Endothelial cell of umbilical vein (primary cell): Measurements from ENCODE around the gene HOXA10. TPM values are rescaled to one million over a fixed set of nuclear protein-coding genes. Genes with fewer than 3 reads are reported as not detected.

ENCODE experiments used
- BruUV-seq: library from RNA; stranded (reverse); fragments of 400-500 nt; replicated peaks from 2 replicates; lab custom pipeline; 2021; lab: Mats Ljungman, UMichigan
- CTCF ChIA-PET: fragments of 300-600, 350-600 bp; sonication (Branson Sonifier 250); formaldehyde crosslinking; loops from one replicate; lab custom pipeline; 2021; ENCODE audit warnings: antibody characterized with exemption, inconsistent platforms; lab: Charles Lee
- POLR2A ChIA-PET: fragments of 300-600, 350-600 bp; sonication (Branson Sonifier 250); formaldehyde crosslinking; loops from one replicate; lab custom pipeline; 2021; ENCODE audit warnings: antibody characterized with exemption, inconsistent platforms; lab: Charles Lee
- DNase-seq: peaks from one replicate; pipeline ENCODE4 v3.0.0-alpha.2; 2011; ENCODE audit warnings: low read depth, low spot score
- FAIRE-seq: peaks from 2 replicates; lab custom pipeline; 2011; peaks lifted over from hg19 to GRCh38; lab: Jason Lieb, UNC
- H2AFZ ChIP-seq: 2 replicates; pipeline ENCODE4 v1.6.0; 2012; ENCODE audit warnings: low read depth, low read length, control low read depth, inconsistent platforms
- H3K27ac ChIP-seq: 2 replicates; pipeline ENCODE4 v1.5.1; 2011; ENCODE audit warnings: low read depth, mild to moderate bottlenecking, control low read depth, low read length, moderate library complexity; ENCODE audit not compliant: insufficient read depth
- H3K27me3 ChIP-seq, 2 experiments: 2 replicates each; pipeline versions ENCODE4 v1.6.0 to v1.6.1; 2011; ENCODE audit warnings: low read length in 2 of 2, mixed read lengths in 1 of 2; ENCODE audit not compliant: control insufficient read depth in 2 of 2, insufficient read depth in 2 of 2
- H3K36me3 ChIP-seq, 2 experiments: 2 replicates in 1 of 2; 3 replicates in 1 of 2; pipeline ENCODE4 v1.5.1; 2011; ENCODE audit warnings: low read length in 2 of 2, mild to moderate bottlenecking in 1 of 2, moderate library complexity in 1 of 2; ENCODE audit not compliant: control insufficient read depth in 2 of 2, insufficient read depth in 2 of 2; ENCODE audit errors: extremely low read depth in 1 of 2
- H3K4me1 ChIP-seq: 3 replicates; pipeline ENCODE4 v1.5.1; 2011; ENCODE audit warnings: mild to moderate bottlenecking, low read length; ENCODE audit not compliant: control insufficient read depth, insufficient read depth; ENCODE audit errors: extremely low read depth
- H3K4me2 ChIP-seq: 2 replicates; pipeline ENCODE4 v1.6.1; 2011; ENCODE audit warnings: low read length, control low read depth, mixed read lengths; ENCODE audit not compliant: insufficient read depth
- H3K4me3 ChIP-seq, 3 experiments: fragments of 200-600 bp in 1 of 3; sonication (generic), shearing (Covaris generic) in 1 of 3; replicated peaks in 1 of 3; 2 replicates each; pipeline ENCODE4 v1.5.1; 2011 to 2016; ENCODE audit warnings: control low read depth in 3 of 3, low read length in 3 of 3, mild to moderate bottlenecking in 2 of 3, inconsistent platforms in 1 of 3, low read depth in 1 of 3, moderate library complexity in 1 of 3; ENCODE audit not compliant: insufficient read depth in 1 of 3
- H3K79me2 ChIP-seq: 2 replicates; pipeline ENCODE4 v1.6.0; 2012; ENCODE audit warnings: low read length, inconsistent platforms; ENCODE audit not compliant: control insufficient read depth, insufficient read depth
- H3K9ac ChIP-seq: replicated peaks from 2 replicates; pipeline ENCODE3; 2011; ENCODE audit warnings: low read length, control low read depth; ENCODE audit not compliant: insufficient read depth; ENCODE audit errors: extremely low read depth
- H3K9me1 ChIP-seq: replicated peaks from 3 replicates; pipeline ENCODE4 v1.6.0; 2011; ENCODE audit warnings: mild to moderate bottlenecking, low read length; ENCODE audit not compliant: control insufficient read depth, insufficient read depth; ENCODE audit errors: extremely low read depth
- H3K9me3 ChIP-seq: replicated peaks from 2 replicates; pipeline ENCODE4 v1.5.1; 2012; ENCODE audit warnings: low read length, inconsistent platforms; ENCODE audit not compliant: control insufficient read depth, insufficient read depth
- H4K20me1 ChIP-seq: replicated peaks from 2 replicates; pipeline ENCODE3; 2011; ENCODE audit warnings: mild to moderate bottlenecking, low read length; ENCODE audit not compliant: control insufficient read depth, insufficient read depth; ENCODE audit errors: extremely low read depth
- EZH2 ChIP-seq: IDR thresholded peaks from 2 replicates; pipeline ENCODE4 v1.6.1; 2012; ENCODE audit warnings: borderline replicate concordance, low read depth, mild to moderate bottlenecking, moderate library complexity, low read length, inconsistent platforms; ENCODE audit not compliant: severe bottlenecking
- FOS ChIP-seq: IDR thresholded peaks from 2 replicates; pipeline ENCODE4 v1.6.1; 2011; ENCODE audit warnings: mild to moderate bottlenecking, low read length, moderate library complexity, borderline replicate concordance; ENCODE audit not compliant: insufficient read depth
- GATA2 ChIP-seq: IDR thresholded peaks from 2 replicates; pipeline ENCODE4 v1.7.0; 2011; ENCODE audit warnings: low read depth, mild to moderate bottlenecking, moderate library complexity, mixed read lengths, low read length; ENCODE audit not compliant: insufficient read length, insufficient read depth
- JUN ChIP-seq: IDR thresholded peaks from 2 replicates; pipeline ENCODE4 v1.6.1; 2011; ENCODE audit warnings: borderline replicate concordance, low read depth; ENCODE audit not compliant: insufficient read length, insufficient read depth
- MYC ChIP-seq: IDR thresholded peaks from one replicate; pipeline ENCODE4 v1.6.1; 2011; ENCODE audit warnings: mild to moderate bottlenecking, low read depth, low read length
- POLR2A ChIP-seq: IDR thresholded peaks from 2 replicates; pipeline ENCODE4 v1.6.1; 2012; ENCODE audit warnings: low read depth, mild to moderate bottlenecking, control low read depth, low read length
- POLR2AphosphoS5 ChIP-seq: IDR thresholded peaks from 2 replicates; pipeline ENCODE4 v1.6.1; 2012; ENCODE audit warnings: low read depth, mild to moderate bottlenecking, control low read depth, low read length, moderate library complexity; ENCODE audit not compliant: insufficient read depth
- dilution Hi-C: fragments of 300-500 bp; cut with MboI; formaldehyde crosslinking; loops from one replicate; pipeline ENCODE4 v1.15.0; 2019; ENCODE audit warnings: low sequenced_read_pairs; ENCODE audit not compliant: extremely low pct_ligation_motif_present
- intact Hi-C: fragments of 100-400 bp; cut with micrococcal nuclease; formaldehyde crosslinking; loops from one replicate; pipeline ENCODE4 v1.10.0; 2022
- polyA plus RNA-seq, 4 experiments: library from polyadenylated mRNA; depleted of rRNA in 3 of 4; stranded (reverse) in 3 of 4; unstranded in 1 of 4; fragments of >200 nt; gene quantifications; 2 replicates each; pipeline versions ENCODE4 v1.2.1 to v1.2.3, GENCODE V29; 2011 to 2012; ENCODE audit warnings: missing spikeins in 1 of 4
- total RNA-seq: library from RNA; stranded (reverse); gene quantifications from 2 replicates; pipeline ENCODE4 v1.2.3, GENCODE V29; 2021
- TF ChIP-seq, protein P1 (sequence below): IDR thresholded peaks from 2 replicates; pipeline ENCODE4 v1.6.1; 2011; ENCODE audit not compliant: insufficient read depth, insufficient read length
- TF ChIP-seq, protein P2 (sequence below), 2 donors: IDR thresholded peaks; 1 replicate in 1 of 2; 2 replicates in 1 of 2; pipeline ENCODE4 v1.5.1; 2011; ENCODE audit warnings: low read length in 2 of 2, mild to moderate bottlenecking in 2 of 2, moderate library complexity in 2 of 2, control low read depth in 1 of 2, inconsistent platforms in 1 of 2, low read depth in 1 of 2; ENCODE audit not compliant: insufficient read depth in 1 of 2; ENCODE audit errors: extremely low read depth in 1 of 2

Gene HOXA10
- total and polyA plus RNA-seq, 2 donors (not counting 3 experiments of a cell fraction or from before 2014, with no cell fraction given), result 24.4 to 30.3 TPM

- peak; percentile 72 for DNase-seq
- Histone ChIP-seq H2AFZ (peak overlapping the region; percentile 17), H3K36me3 (peaks cover 3 to 4% of the 10 kb centered on the region in 2 experiments), H3K4me2 (peak overlapping the region; percentile 74), H3K4me3 (peak overlapping the region in 2 of 3 experiments; percentile 30 to 32), H3K9me1 (no peaks in the 10 kb centered on the region), H3K27me3 (no peaks in the 10 kb centered on the region), H4K20me1 (no peaks in the 10 kb centered on the region), H3K27ac (peak overlapping the region; percentile 69), H3K9me3 (no peaks in the 10 kb centered on the region), H3K9ac (peak overlapping the region; percentile 78), H3K4me1 (peaks cover 61% of the 10 kb centered on the region), H3K79me2 (peaks cover 78% of the 10 kb centered on the region)
- peak; percentile 35 for FAIRE-seq
- no TSS peak for BruUV-seq
- ChIA-PET CTCF (interaction anchor here (0.7 to 4.1 kb wide), 22 partner anchors 7 to 1266 kb away, joined by 3 to 48 read pairs (median 4); partner anchors contain the start of genes HOXA5 and HOXA6), POLR2A (interaction anchor here (0.7 to 1.7 kb wide), 5 partner anchors 9 to 15 kb away, joined by 3 to 5 read pairs (median 3); partner anchors contain the start of gene HOXA5)
- dilution Hi-C loops, result loop anchor here (25.0 kb wide), 1 partner anchor 971 kb away; no protein-coding TSS in a partner anchor
- no peak for TF ChIP-seq MYC
- TF ChIP-seq, protein P1, sequence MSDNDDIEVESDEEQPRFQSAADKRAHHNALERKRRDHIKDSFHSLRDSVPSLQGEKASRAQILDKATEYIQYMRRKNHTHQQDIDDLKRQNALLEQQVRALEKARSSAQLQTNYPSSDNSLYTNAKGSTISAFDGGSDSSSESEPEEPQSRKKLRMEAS, result no peak
- no peak for TF ChIP-seq GATA2
- no peak for TF ChIP-seq POLR2A
- TF ChIP-seq FOS, result no peak
- TF ChIP-seq, protein P2, sequence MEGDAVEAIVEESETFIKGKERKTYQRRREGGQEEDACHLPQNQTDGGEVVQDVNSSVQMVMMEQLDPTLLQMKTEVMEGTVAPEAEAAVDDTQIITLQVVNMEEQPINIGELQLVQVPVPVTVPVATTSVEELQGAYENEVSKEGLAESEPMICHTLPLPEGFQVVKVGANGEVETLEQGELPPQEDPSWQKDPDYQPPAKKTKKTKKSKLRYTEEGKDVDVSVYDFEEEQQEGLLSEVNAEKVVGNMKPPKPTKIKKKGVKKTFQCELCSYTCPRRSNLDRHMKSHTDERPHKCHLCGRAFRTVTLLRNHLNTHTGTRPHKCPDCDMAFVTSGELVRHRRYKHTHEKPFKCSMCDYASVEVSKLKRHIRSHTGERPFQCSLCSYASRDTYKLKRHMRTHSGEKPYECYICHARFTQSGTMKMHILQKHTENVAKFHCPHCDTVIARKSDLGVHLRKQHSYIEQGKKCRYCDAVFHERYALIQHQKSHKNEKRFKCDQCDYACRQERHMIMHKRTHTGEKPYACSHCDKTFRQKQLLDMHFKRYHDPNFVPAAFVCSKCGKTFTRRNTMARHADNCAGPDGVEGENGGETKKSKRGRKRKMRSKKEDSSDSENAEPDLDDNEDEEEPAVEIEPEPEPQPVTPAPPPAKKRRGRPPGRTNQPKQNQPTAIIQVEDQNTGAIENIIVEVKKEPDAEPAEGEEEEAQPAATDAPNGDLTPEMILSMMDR (IDR thresholded peaks at IDR 0.05; ENCODE audit: extremely low read depth in 1 of 2, insufficient read depth in 1 of 2, low read depth in 1 of 2, low read length in 2 of 2), result no peak
- no peak for TF ChIP-seq JUN
- no peak for TF ChIP-seq POLR2AphosphoS5
- no peak for TF ChIP-seq EZH2
- intact Hi-C loops, result loop anchor here (1.0 to 5.0 kb wide), 3 partner anchors 7 to 1001 kb away; partner anchors contain the start of genes CBX3 and HNRNPA2B1
These were observed 15.5 kb downstream of the HOXA10 start for GRCh38 chr7:27158436-27159265.
